Ishikawa (cell line): ENCODE results near the gene DMPK.

ENCODE experiments used
- CEBPB ChIP-seq: IDR thresholded peaks from 2 replicates; pipeline ENCODE4 v1.6.1; 2012
- CREB1 ChIP-seq: IDR thresholded peaks from 2 replicates; pipeline ENCODE4 v1.6.1; 2012; ENCODE audit warnings: low read depth
- EGR1 ChIP-seq: IDR thresholded peaks from 2 replicates; pipeline ENCODE4 v1.6.1; 2012
- EP300 ChIP-seq: IDR thresholded peaks from 2 replicates; pipeline ENCODE4 v1.6.1; 2012; ENCODE audit warnings: borderline replicate concordance
- FOXM1 ChIP-seq: IDR thresholded peaks from 2 replicates; pipeline ENCODE4 v1.6.1; 2012; ENCODE audit warnings: low read depth, borderline replicate concordance
- NFIC ChIP-seq: IDR thresholded peaks from 2 replicates; pipeline ENCODE4 v1.6.1; 2012
- RAD21 ChIP-seq: IDR thresholded peaks from 2 replicates; pipeline ENCODE4 v1.6.1; 2012; ENCODE audit warnings: low read depth
- TAF1 ChIP-seq: IDR thresholded peaks from 2 replicates; pipeline ENCODE4 v1.6.1; 2012; ENCODE audit warnings: low read depth, mild to moderate bottlenecking
- TCF12 ChIP-seq: IDR thresholded peaks from 2 replicates; pipeline ENCODE4 v1.6.1; 2012; ENCODE audit warnings: low read depth
- TEAD4 ChIP-seq: IDR thresholded peaks from 2 replicates; pipeline ENCODE4 v1.6.1; 2012
- YY1 ChIP-seq: IDR thresholded peaks from 2 replicates; pipeline ENCODE4 v1.6.1; 2012; ENCODE audit warnings: low read depth
- ZBTB7A ChIP-seq: IDR thresholded peaks from 2 replicates; pipeline ENCODE4 v1.6.1; 2012; ENCODE audit warnings: low read depth
- TF ChIP-seq, protein P1 (sequence below): IDR thresholded peaks from 2 replicates; pipeline ENCODE4 v1.6.1; 2012; ENCODE audit warnings: low read depth, mild to moderate bottlenecking
- TF ChIP-seq, protein P2 (sequence below): IDR thresholded peaks from 2 replicates; pipeline ENCODE4 v1.6.1; 2012
- TF ChIP-seq, protein P3 (sequence below): IDR thresholded peaks from 2 replicates; pipeline ENCODE4 v1.6.1; 2012

The DMPK gene

DNA sequence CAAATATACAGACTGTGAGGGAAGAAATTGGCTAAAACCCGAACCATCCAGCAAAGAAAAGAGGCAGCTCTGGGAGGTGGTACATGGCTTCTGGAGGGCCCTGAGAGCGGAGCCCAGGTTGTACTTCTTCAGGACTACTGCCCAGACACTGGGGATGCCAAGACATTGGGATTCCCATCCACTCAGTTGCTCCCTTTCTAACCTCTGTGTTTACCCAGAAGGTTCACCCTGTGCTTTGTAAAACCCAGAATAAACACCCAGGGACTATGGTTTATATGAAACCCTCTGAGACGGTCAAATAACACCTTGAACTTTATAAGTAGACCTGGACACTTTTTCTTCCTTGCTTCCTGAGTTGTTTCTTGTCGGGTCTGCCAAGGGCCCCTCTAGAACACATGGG is 39.3 kb downstream of the DMPK start:
- TF ChIP-seq RAD21 = no peak
- TF ChIP-seq, protein P1, sequence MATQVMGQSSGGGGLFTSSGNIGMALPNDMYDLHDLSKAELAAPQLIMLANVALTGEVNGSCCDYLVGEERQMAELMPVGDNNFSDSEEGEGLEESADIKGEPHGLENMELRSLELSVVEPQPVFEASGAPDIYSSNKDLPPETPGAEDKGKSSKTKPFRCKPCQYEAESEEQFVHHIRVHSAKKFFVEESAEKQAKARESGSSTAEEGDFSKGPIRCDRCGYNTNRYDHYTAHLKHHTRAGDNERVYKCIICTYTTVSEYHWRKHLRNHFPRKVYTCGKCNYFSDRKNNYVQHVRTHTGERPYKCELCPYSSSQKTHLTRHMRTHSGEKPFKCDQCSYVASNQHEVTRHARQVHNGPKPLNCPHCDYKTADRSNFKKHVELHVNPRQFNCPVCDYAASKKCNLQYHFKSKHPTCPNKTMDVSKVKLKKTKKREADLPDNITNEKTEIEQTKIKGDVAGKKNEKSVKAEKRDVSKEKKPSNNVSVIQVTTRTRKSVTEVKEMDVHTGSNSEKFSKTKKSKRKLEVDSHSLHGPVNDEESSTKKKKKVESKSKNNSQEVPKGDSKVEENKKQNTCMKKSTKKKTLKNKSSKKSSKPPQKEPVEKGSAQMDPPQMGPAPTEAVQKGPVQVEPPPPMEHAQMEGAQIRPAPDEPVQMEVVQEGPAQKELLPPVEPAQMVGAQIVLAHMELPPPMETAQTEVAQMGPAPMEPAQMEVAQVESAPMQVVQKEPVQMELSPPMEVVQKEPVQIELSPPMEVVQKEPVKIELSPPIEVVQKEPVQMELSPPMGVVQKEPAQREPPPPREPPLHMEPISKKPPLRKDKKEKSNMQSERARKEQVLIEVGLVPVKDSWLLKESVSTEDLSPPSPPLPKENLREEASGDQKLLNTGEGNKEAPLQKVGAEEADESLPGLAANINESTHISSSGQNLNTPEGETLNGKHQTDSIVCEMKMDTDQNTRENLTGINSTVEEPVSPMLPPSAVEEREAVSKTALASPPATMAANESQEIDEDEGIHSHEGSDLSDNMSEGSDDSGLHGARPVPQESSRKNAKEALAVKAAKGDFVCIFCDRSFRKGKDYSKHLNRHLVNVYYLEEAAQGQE = no peak
- no peak for TF ChIP-seq EP300
- TF ChIP-seq CEBPB = no peak
- no peak for TF ChIP-seq ZBTB7A
- no peak for TF ChIP-seq TEAD4
- no peak for TF ChIP-seq TCF12
- no peak for TF ChIP-seq EGR1
- no peak for TF ChIP-seq CREB1
- TF ChIP-seq, protein P2, sequence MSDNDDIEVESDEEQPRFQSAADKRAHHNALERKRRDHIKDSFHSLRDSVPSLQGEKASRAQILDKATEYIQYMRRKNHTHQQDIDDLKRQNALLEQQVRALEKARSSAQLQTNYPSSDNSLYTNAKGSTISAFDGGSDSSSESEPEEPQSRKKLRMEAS = no peak
- TF ChIP-seq YY1 = no peak
- TF ChIP-seq TAF1 = no peak
- TF ChIP-seq FOXM1 = no peak

DNA sequence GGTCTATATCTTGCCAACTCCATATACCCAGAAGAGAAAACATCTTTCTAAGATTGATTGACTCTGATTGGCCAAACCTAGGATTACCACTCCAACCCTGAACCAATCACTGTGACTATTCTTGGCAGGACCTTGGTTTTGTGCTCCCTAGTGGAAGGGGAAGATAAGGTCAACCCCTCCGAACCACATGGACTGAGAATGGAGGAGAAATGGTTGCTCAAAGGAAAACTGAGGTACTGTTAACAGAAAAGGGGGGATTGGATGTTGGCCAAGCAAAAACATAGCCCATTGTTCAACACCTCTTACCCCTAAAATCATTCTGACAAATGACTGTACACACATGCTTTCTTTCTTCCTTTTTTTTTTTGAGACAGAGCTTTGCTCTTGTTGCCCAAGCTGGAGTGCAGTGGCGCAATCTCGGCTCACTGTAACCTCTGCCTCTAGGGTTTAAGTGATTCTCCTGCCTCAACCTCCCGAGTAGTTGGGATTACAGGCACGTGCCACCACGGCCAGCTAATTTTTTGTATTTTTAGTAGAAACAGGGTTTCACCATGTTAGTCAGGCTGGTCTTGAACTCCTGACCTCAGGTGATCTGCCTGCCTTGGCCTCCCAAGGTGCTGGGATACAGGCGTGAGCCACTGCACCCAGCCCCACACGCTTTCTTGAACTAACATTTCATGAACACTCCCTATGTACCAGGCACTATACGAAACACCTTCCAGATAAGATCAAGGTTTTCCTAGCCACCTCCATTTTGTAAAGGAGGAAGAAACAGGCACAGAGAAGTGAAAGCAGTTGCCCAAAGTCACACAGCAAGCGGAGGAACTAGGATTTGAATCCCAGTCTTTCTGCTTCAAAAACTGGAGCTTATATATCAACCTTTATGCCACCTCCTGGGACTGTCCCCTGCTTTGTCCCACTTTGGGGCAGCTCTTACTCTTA is 42.5 kb downstream of the DMPK start:
- TF ChIP-seq NFIC (no peak), TCF12 (no peak), EP300 (no peak), TAF1 (no peak), RAD21 (no peak), YY1 (no peak)
- TF ChIP-seq, protein P2 = no peak
- TF ChIP-seq, protein P1 = no peak
- TF ChIP-seq, protein P3, sequence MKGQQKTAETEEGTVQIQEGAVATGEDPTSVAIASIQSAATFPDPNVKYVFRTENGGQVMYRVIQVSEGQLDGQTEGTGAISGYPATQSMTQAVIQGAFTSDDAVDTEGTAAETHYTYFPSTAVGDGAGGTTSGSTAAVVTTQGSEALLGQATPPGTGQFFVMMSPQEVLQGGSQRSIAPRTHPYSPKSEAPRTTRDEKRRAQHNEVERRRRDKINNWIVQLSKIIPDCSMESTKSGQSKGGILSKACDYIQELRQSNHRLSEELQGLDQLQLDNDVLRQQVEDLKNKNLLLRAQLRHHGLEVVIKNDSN = no peak

DNA sequence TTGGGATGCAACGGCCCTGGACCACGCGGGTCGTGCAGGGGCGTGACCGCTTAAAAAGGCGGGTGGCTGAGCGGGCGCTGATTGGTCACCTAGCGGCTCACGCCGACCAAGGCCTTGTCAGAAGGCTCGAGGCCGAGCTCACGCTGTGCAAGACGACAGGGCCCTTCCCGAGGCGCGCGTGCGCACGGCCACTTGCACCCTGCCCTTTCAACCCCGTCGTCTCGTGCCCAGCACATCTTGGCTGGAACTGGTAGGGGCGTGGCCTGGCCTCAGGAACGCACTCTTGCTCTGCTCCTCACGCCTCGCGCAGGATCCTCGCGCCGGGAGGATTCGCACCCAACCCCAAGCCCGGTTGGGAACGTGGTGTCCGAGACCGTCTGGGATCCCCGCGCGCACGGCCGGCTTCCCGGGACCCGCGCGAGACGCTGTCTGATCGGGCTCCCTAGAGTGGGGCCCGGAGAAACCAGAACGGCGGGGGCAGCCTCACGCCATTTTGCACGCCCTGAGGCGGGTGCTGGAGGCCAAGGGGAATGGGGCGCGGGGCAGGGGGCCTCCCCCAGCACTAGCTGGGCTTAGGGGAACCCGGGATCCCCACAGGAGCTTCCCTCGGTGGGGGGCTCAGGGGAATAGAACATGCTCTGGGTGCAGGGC is 49.0 kb downstream of the DMPK start, which contains the start of gene MEIOSIN:
Gene MEIOSIN (plus strand): TSS at position 280 of the 651 bp plus-strand sequence. CDS start 1,938 bp downstream, outside the sequence.
- TF ChIP-seq, protein P1 = no peak
- TF ChIP-seq ZBTB7A (no peak), RAD21 (no peak), YY1 (no peak), NFIC (no peak), EP300 (no peak), EGR1 (no peak), CEBPB (no peak), TCF12 (no peak), TAF1 (no peak), CREB1 (no peak), TEAD4 (no peak), FOXM1 (no peak)
- TF ChIP-seq, protein P3 = no peak
- TF ChIP-seq, protein P2 = no peak
